Measurements from ENCODE around the gene SDK1.

SDK1 gene

GRCh38 chr7:4137552-4137951, 836.5 kb downstream of the SDK1 start:
- in situ Hi-C loops (cut with HindIII; ENCODE audit: low sequenced_read_pairs), result no loop called here

GRCh38 chr7:4138866-4139265, 837.8 kb downstream of the SDK1 start:
- in situ Hi-C loops (cut with HindIII; ENCODE audit: low sequenced_read_pairs), result no loop called here

DNA sequence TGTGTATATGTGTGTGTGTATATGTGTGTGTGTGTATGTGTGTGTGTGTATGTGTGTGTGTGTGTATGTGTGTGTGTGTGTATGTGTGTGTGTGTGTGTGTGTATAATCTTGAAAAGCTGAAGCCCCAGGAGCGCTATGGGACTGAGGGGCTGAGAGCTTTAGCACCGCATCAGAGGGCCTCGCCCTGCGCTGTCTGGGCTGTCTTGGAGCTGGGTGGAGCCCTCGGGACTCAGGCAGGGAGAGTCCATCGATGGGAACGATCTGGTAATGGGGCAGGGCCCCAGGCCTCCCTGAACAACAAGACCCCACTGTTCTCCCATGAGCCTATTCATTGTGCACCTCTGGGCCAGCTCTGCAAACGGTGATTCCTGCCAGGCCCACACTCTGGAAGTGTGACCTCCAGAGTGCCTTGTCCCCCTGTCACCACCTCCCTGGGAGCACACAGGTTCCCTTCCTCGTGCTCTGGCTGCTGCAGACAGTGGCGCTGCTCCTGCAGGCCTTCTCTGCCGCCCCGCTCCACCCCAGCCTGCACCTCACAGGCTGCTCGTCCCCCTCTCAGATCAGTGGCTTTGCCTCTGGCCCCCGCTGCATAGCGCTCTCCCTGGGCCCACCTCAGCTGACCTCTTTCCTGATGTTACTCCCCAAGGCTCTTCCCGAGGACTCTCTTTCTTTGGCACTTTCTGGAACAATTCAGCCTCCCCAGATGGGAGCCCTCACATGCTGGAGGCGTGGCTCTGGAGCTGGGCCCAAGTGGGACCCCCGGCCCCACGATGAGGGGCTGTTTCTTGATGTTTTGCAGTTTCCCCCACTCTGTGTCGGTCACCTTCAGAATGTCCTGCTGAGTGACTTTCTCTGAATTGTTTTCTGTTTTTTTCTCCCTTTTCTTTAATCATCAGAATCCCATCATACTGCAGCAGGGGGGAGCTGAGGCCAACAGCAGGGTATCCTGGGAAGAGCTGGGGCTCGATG, 838.9 kb downstream of the SDK1 start:
- in situ Hi-C loops (cut with HindIII; ENCODE audit: low sequenced_read_pairs), result no loop called here

DNA sequence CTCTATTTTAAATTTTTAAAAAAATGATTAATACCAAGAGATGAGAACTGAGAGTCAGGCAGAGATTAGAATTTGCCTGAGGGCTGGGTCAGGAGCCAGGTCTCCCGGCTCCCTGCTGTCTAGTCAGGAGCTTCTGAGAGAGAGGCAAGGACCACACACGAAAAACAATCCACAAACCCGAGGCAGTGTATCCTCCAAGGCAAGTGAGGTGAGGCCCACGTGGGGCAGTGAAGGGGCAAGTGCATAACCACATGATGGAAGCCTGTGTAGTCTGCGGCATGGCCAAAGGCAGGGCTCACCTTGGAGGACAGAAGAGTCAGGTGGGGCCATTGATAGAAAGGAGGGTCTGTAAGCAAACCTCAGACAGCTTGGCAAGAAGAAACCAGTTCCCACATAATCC, 839.9 kb downstream of the SDK1 start:
- in situ Hi-C loops (cut with HindIII; ENCODE audit: low sequenced_read_pairs), result no loop called here

DNA sequence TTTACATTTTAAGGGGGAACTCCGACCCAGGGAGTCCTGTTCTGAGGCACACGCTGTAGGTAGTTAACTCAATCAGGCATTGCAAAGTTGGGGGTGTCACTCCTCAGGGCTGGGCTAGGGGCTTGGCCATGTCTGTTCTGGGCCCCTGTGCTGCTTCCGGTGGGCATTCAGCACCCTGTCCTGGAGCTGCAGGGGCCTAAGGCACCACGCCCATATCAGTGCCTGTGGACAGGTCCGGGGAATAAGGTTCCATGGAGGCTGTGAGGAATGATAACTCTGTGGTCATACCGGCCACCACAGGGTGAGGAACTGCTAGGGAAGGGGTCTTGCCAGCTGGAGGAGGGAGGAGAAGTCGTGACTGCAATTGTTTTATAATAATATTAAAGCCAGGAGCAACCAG, 842.0 kb downstream of the SDK1 start:
- in situ Hi-C loops (cut with HindIII; ENCODE audit: low sequenced_read_pairs), result no loop called here

DNA sequence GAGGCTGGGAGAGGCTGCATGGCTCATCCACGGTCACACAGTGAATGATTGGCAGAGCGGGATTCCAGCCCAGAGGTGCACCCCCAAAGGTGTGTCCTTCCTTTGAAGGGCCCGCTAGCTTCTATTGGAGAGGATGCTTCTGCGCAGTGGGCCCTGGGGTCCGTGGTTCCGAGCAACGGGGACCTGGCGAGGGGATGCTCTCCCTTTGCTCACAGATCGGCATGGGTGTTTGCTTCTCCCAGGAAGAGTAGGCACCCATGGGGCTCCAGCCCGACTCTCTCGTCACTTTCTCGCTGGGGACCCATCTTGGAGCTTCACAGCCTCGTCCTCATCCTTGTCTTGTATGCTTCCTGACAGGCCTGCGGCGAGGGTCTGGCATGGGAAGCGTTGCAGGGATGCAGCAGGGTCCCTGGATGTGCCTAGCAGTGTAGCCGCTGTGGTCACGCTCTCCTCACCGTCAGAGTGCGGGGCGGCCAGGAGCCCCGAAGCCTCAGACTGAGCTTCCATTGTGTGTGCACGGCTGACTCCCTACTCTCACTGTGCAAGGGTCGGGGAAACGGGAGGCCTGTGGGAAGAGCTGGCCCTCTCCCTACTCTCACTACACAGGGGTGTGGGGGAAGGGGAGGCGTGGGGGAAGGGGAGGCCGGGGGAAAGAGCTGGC, 842.6 kb downstream of the SDK1 start:
- in situ Hi-C loops (cut with HindIII; ENCODE audit: low sequenced_read_pairs), result no loop called here

DNA sequence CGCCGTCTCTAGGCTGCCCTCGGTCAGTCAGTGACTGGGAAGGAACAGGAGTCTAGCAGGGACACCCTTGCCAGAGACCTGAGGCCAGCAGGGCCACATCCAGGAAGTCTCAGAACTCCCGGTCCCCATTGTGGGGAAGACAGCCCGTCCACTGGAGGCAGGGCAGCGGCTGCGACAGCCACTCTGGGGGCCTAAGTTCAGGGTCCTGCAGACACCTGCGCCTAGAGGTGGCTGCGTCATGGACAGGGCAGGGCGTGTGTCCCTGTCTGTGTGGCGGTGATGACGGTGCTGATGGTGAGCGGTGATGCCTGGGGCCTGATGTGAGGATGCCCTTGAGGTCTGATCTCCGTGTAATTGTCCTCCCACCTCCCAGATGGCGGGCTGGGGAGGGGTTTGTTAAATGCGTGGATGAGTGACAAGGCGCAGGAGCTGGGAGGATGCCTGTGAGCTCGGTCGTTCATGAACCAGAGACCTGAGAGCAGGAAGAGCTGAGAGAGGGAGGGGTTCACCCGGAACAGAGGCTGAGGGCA, 843.2 kb downstream of the SDK1 start:
- in situ Hi-C loops (cut with HindIII; ENCODE audit: low sequenced_read_pairs), result no loop called here

DNA sequence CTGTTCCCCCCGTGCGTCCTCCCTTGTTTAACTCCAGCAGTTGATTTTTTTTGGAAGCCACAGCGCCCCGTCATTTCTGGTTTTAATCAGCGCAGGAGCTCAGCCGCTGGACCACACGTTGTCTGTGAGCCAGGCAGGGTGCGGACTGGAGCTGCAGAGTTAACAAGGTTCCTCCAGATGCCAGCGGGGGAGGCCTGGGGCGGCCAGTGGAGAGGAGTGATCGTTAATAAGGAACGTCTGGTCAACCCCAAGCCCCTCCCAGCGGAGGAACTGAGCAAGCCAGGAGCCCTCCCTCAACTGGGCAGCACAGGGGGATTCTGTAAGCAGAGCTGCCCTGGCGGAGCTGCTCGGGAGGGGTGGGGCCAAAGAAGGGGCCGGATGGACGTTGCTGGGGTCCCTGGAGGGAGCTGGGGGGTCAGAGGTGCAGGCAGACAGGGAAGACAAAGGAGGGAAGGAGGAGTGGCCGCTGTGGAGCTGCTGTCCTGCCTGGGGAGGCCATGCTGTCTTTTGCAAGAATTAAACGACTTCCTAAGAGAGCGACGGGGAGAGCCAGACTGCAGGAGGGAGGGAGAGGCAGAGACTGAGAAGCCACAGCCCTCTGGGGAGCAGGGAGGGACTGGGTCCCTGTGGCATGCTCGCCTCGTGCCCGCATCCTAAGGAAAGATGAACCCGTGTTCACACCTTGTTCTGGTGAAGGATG, 843.9 kb downstream of the SDK1 start:
- in situ Hi-C loops (cut with HindIII; ENCODE audit: low sequenced_read_pairs), result no loop called here

DNA sequence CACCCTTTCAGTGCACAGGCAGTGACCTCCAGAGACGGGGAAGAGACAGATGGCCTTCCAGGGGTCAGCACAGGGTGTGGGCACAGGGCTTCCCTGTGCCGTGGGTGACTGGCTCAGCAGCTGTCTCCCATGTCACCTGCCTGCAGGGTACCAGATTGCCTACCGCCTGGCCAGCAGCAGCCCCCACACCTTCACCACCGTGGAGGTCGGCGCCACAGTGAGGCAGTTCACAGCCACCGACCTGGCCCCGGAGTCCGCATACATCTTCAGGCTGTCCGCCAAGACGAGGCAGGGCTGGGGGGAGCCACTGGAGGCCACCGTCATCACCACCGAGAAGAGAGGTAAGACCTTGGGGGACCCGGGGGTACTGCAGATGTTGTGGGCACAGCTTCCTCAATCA, 844.5 kb downstream of the SDK1 start:
- in situ Hi-C loops (cut with HindIII; ENCODE audit: low sequenced_read_pairs), result no loop called here

DNA sequence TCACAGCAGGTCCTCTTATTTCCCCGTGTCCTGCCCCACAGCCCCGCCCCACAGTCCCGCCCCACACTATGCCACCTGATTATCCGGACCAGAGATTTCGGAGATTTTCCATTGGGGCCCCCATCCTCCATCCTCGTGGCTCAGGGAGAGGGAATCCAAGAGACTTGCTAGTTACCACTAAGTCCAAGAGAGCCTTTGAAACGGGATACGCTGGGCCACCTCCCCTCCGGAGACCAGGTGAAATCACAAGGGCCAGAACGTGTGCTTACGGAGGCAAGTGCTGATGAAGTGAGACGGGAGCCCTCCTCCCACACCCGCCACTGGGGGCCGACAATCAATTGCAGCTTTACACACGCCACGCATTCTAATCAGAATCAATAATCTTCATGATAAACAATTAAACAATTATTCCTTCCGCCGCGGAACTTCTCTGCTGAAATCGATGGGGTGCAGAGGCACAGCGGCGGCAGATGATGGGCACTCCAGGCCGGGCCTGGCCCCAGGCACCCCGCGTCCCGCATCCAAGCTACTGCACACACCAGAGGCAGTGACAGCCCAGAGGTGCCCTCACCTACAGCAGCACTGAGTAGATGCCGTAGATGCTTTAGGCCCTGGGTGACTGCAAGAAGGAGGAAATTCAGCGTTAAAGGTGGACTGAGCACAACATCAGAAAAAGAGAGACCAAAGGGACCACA, 847.0 kb downstream of the SDK1 start:
- in situ Hi-C loops (cut with HindIII; ENCODE audit: low sequenced_read_pairs), result no loop called here

DNA sequence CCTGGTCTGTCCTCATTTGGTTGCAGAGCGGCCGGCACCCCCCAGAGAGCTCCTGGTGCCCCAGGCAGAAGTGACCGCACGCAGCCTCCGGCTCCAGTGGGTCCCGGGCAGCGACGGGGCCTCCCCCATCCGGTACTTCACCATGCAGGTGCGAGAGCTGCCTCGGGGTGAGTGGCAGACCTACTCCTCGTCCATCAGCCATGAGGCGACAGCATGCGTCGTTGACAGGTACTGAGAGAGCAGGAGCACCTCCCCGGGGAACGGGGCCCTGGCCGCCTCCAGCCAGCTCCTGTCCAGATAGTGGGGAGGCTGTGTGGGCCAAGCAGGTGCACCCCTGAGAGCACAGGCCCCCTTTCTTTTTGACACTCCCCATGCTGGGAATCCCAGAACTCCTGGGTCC, 848.2 kb downstream of the SDK1 start:
- in situ Hi-C loops (cut with HindIII; ENCODE audit: low sequenced_read_pairs), result no loop called here

DNA sequence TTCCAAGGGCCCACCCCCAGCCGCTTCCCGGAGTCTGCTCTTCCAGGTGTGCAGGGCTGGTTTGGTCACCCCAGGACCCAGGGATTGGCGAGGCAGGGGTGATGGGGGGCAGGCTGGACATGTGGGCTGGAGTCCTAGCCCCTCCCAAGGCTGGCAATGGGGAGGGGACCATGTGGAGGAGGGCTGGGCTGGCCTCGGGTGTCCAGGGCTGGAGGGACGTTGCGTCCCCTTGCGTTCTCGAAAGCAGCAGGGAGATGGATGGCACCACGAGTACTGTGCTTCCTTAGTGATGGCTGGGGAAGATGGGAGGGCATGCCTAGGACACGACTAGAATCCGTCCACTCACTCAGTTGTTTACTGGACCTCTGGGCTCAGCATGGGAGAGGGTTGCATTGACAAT, 848.6 kb downstream of the SDK1 start:
- in situ Hi-C loops (cut with HindIII; ENCODE audit: low sequenced_read_pairs), result no loop called here

DNA sequence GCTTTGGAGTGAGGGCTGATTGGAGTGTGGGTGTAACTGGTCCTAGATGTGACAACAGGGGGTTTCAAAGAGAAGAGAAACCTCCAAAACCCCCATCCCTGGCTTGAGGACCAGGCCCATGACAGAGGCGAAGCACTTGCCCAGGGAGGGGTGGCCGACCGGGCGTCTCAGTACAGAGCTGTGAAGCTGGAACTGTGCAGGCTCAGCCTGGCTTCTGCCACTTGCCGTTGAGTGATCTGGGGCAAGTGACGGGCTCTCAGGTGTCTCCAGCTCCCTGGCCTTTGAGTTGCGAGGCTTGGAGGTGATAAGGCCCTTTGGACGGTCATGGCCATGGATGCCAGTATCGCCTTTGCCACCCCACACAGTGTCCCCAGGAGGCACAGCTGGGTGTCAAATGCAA, 849.7 kb downstream of the SDK1 start:
- in situ Hi-C loops (cut with HindIII; ENCODE audit: low sequenced_read_pairs), result no loop called here

- in situ Hi-C loops (cut with HindIII; ENCODE audit: low sequenced_read_pairs), result no loop called here
Observed at GRCh38 chr7:4151524-4151923, 850.5 kb downstream of the SDK1 start.

DNA sequence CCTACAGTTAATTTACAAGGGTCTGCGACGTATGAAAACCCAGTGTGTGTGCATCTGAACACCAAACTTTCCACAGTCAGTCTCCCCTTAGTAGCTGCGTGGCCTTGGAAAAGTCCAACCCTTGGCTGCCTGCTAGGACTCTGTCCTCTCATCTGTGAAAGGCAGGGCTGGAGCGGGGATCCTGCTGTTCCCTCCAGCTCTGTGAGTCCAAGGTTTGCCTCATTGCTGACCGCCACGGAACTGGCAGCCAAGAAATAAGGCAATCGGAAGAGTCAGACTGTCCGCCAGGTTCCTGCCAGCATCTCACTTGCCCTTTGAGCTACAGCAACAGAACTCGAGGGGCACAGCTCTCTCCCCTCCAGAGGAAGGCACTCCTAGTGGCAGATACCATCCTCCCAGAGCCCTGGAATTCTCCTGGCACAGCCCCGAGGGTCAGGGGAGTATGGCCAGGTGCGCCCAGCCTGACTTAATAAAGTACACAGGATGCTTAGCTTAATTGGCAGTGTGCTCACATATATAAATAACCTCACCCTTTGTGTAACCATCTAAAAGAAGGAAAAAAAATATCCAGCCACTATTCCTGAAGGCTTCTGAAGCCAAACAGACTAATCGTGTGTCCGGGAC, 851.0 kb downstream of the SDK1 start:
- in situ Hi-C loops (cut with HindIII; ENCODE audit: low sequenced_read_pairs), result no loop called here

DNA sequence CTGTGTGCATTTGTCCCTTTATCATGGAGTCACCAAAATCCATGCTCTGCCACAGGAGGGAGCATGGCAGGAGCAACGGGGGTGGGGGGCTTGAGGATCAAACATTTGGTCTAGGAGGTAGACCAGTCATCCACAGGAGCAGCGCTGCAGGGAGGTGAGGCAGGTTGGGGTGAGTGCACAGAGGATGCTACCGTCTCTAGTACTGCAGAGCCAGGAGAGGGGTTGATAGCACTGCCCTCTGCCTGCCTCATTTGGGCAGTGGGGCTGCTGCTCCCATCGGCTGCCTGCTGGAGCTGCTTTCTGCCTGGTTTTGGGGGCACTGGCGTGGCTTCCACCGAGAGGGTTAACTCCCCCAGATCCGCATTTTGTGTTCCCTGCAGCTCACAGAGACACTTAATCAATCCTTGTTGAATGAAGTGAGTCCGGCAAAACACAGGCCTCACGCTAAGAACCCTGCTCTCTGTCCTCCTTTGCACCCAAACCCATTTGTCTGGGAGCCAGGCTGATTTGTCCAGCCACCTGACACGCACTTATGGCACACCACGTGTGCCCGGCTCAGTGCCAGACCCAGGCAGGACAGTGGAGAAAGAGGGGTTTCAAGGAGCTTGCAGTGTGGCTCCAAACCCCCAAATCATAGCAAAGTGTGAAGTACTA, 854.0 kb downstream of the SDK1 start:
- in situ Hi-C loops (cut with HindIII; ENCODE audit: low sequenced_read_pairs), result no loop called here

DNA sequence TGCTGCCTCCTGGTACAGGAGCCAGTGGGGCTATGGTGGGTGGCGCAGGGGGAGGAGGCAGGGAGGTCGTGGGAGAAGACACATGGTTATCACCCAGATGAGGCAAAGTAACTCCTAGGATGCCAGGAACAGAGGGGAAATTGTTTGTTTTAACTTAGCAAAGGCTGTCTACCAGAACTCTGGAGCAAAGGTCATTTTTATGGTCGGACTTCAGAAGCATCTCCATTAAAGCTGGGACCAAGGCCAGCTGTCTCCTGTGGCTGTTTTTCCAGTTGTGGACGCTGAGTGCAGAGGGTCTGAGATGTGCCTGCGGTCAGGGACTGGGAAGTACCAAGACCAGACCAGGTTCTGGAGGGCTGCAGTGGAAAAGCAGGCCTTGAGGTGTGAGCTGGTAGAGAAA, 855.1 kb downstream of the SDK1 start:
- in situ Hi-C loops (cut with HindIII; ENCODE audit: low sequenced_read_pairs), result no loop called here

- in situ Hi-C loops (cut with HindIII; ENCODE audit: low sequenced_read_pairs), result no loop called here
Observed at GRCh38 chr7:4157651-4158050, 856.6 kb downstream of the SDK1 start.

- in situ Hi-C loops (cut with HindIII; ENCODE audit: low sequenced_read_pairs), result no loop called here
Observed at GRCh38 chr7:4158441-4159153, 857.5 kb downstream of the SDK1 start.

All from DLD1 (cell line).